GM10248 (cell line): ENCODE results near the gene SLK.

ENCODE experiments used
- CTCF ChIA-PET: fragments of 300-600 bp; sonication (Branson Sonifier 250); formaldehyde crosslinking; extraction: SDS; loops from one replicate; lab custom pipeline; 2021; ENCODE audit warnings: antibody characterized with exemption; lab: Yijun Ruan, JAX
- POLR2A ChIA-PET: fragments of 350-650 bp; sonication (Branson Sonifier 250); formaldehyde crosslinking; extraction: SDS; loops from one replicate; lab custom pipeline; 2020; ENCODE audit warnings: antibody characterized with exemption; lab: Yijun Ruan, JAX
- DNase-seq: peaks from one replicate; pipeline ENCODE4 v3.0.0; 2012; ENCODE audit errors: extremely low spot score
- CTCF ChIP-seq: IDR thresholded peaks from 2 replicates; pipeline ENCODE4 v1.5.1; 2012; ENCODE audit warnings: mild to moderate bottlenecking, low read depth; ENCODE audit errors: extremely low read depth, missing control alignments, control extremely low read depth

SLK gene

GRCh38 chr10:104067525-104067924 is 100.6 kb downstream of the SLK start:
- ChIA-PET POLR2A (no interaction called here), CTCF (interaction anchor here (1.2 kb wide), 1 partner anchor 179 kb away, joined by 3 read pairs; no protein-coding TSS in a partner anchor)
- no peak for DNase-seq
- no peak for TF ChIP-seq CTCF

GRCh38 chr10:104069613-104070012 is 102.7 kb downstream of the SLK start:
- no peak for DNase-seq
- ChIA-PET CTCF (interaction anchor here (0.9 kb wide), 1 partner anchor 14 kb away, joined by 4 read pairs; no protein-coding TSS in a partner anchor), POLR2A (no interaction called here)
- TF ChIP-seq CTCF, result no peak

- TF ChIP-seq CTCF, result no peak
- CTCF ChIA-PET, result interaction anchor here (0.9 to 2.4 kb wide), 5 partner anchors 9 to 185 kb away, joined by 3 to 14 read pairs (median 3); no protein-coding TSS in a partner anchor
- no peak for DNase-seq
- POLR2A ChIA-PET, result no interaction called here
These were observed 105.8 kb downstream of the SLK start for GRCh38 chr10:104072786-104073185.

- no peak for TF ChIP-seq CTCF
- ChIA-PET CTCF (no interaction called here), POLR2A (no interaction called here)
- DNase-seq, result no peak
These were observed 107.6 kb downstream of the SLK start for GRCh38 chr10:104074505-104074904.

GRCh38 chr10:104076743-104077160 is 109.8 kb downstream of the SLK start:
- POLR2A ChIA-PET, result interaction anchor here (0.5 kb wide), 1 partner anchor 739 kb away, joined by 3 read pairs; no protein-coding TSS in a partner anchor
- CTCF ChIA-PET, result no interaction called here
- no peak for DNase-seq
- TF ChIP-seq CTCF, result no peak

GRCh38 chr10:104077247-104077646 is 110.3 kb downstream of the SLK start:
- POLR2A ChIA-PET, result no interaction called here
- CTCF ChIA-PET, result no interaction called here
- no peak for DNase-seq
- TF ChIP-seq CTCF, result no peak
